NCI-H2196 (cell line): ENCODE data around the gene DNER.
"Not testable (repeated sequence)": the region's sequence is repeated elsewhere in the genome, so short reads cannot be mapped to it uniquely, and the experiment has no call there.

ENCODE experiments used
- DNase-seq: peaks from one replicate; lab custom pipeline; 2025; ENCODE audit not compliant: unreplicated experiment; lab: John Stamatoyannopoulos, UW

Gene DNER

GRCh38 chr2:229506699-229507098 is 207.7 kb downstream of the DNER start:
- DNase-seq = not testable (repeated sequence)

- no peak for DNase-seq
These were observed 213.1 kb downstream of the DNER start for GRCh38 chr2:229501051-229501794.

GRCh38 chr2:229492034-229492433 is 222.3 kb downstream of the DNER start:
- DNase-seq = no peak

- no peak for DNase-seq
These were observed 224.2 kb downstream of the DNER start for GRCh38 chr2:229490167-229490566.

GRCh38 chr2:229489016-229489415 is 225.3 kb downstream of the DNER start:
- no peak for DNase-seq

GRCh38 chr2:229488232-229488631 is 226.1 kb downstream of the DNER start:
- no peak for DNase-seq

GRCh38 chr2:229486673-229487072 is 227.7 kb downstream of the DNER start:
- DNase-seq = no peak

GRCh38 chr2:229485857-229486256 is 228.5 kb downstream of the DNER start:
- DNase-seq = no peak

GRCh38 chr2:229477269-229477755 is 237.0 kb downstream of the DNER start:
- DNase-seq = no peak

GRCh38 chr2:229475778-229476177 is 238.6 kb downstream of the DNER start:
- DNase-seq = no peak

- DNase-seq = no peak
These were observed 240.2 kb downstream of the DNER start for GRCh38 chr2:229474125-229474524.

GRCh38 chr2:229470781-229471180 is 243.6 kb downstream of the DNER start:
- no peak for DNase-seq

GRCh38 chr2:229467783-229468182 is 246.6 kb downstream of the DNER start:
- no peak for DNase-seq

GRCh38 chr2:229463841-229464346 is 250.5 kb downstream of the DNER start:
- no peak for DNase-seq

GRCh38 chr2:229462112-229462511 is 252.2 kb downstream of the DNER start:
- DNase-seq = no peak

GRCh38 chr2:229456091-229456490 is 258.3 kb downstream of the DNER start:
- no peak for DNase-seq

GRCh38 chr2:229454934-229455631 is 259.3 kb downstream of the DNER start:
- DNase-seq = no peak

- DNase-seq = no peak
These were observed 261.1 kb downstream of the DNER start for GRCh38 chr2:229453230-229453629.

GRCh38 chr2:229451852-229452251 is 262.5 kb downstream of the DNER start:
- DNase-seq = no peak

GRCh38 chr2:229447227-229447626 is 267.1 kb downstream of the DNER start:
- no peak for DNase-seq

GRCh38 chr2:229446350-229446749 is 268.0 kb downstream of the DNER start:
- DNase-seq = no peak

GRCh38 chr2:229445501-229446211 is 268.7 kb downstream of the DNER start:
- no peak for DNase-seq
